Sigmoid colon (tissue), 4 donors: Measurements from ENCODE around the gene LMO4.

Source experiments
- POLR2A ChIP-seq, 2 donors: fragments of 450-650 bp; IDR thresholded peaks; one replicate each; pipeline ENCODE4 v1.6.1; 2016; ENCODE audit warnings: antibody characterized with exemption in 2 of 2, mild to moderate bottlenecking in 2 of 2, moderate library complexity in 2 of 2
- POLR2AphosphoS5 ChIP-seq, 4 donors: sonication (generic); formaldehyde crosslinking; IDR thresholded peaks; one replicate each; pipeline ENCODE4 v1.6.1; 2017; ENCODE audit warnings: antibody characterized with exemption in 4 of 4
- TF ChIP-seq, protein P1 (sequence below), 4 experiments: fragments of 450-650 bp in 3 of 4; fragments of 200-600 bp in 1 of 4; IDR thresholded peaks; one replicate each; pipeline ENCODE4 v1.5.1; 2016 to 2019; ENCODE audit warnings: antibody characterized with exemption in 4 of 4, mild to moderate bottlenecking in 3 of 4, moderate library complexity in 2 of 4

DNA sequence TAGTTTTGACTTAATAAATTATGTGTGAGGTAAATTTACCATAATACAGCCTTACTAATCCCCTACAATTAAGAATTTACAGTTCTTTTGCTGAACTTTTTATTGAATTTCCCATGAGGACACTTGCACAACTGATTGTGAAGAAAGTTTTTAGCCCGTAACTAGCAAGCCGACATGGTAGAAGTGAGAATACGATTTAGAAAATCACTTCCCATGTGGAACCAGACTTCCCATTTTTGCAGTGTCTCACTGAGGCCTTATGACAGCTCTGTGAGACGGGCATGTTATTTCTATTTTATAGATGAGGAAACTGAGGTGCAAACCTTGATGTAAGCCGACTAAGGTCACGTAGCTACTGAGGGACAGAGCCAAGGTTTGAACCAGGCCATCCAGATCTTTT lies 32.5 kb upstream of the LMO4 start:
- TF ChIP-seq, protein P1, sequence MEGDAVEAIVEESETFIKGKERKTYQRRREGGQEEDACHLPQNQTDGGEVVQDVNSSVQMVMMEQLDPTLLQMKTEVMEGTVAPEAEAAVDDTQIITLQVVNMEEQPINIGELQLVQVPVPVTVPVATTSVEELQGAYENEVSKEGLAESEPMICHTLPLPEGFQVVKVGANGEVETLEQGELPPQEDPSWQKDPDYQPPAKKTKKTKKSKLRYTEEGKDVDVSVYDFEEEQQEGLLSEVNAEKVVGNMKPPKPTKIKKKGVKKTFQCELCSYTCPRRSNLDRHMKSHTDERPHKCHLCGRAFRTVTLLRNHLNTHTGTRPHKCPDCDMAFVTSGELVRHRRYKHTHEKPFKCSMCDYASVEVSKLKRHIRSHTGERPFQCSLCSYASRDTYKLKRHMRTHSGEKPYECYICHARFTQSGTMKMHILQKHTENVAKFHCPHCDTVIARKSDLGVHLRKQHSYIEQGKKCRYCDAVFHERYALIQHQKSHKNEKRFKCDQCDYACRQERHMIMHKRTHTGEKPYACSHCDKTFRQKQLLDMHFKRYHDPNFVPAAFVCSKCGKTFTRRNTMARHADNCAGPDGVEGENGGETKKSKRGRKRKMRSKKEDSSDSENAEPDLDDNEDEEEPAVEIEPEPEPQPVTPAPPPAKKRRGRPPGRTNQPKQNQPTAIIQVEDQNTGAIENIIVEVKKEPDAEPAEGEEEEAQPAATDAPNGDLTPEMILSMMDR (IDR thresholded peaks at IDR 0.05) = no peak
- no peak for TF ChIP-seq POLR2AphosphoS5 (IDR thresholded peaks at IDR 0.05)
- no peak for TF ChIP-seq POLR2A (IDR thresholded peaks at IDR 0.05)
